NCI-H128 (cell line): ENCODE data around the gene CDC14A.
A peak's percentile ranks its signal among the peaks of the same experiment; 100 is the strongest.
"Not testable (repeated sequence)": the region's sequence is repeated elsewhere in the genome, so short reads cannot be mapped to it uniquely, and the experiment has no call there.

ENCODE experiments used
- DNase-seq: peaks from one replicate; lab custom pipeline; 2025; ENCODE audit not compliant: unreplicated experiment; lab: John Stamatoyannopoulos, UW

Gene CDC14A

GRCh38 chr1:100335436-100335835, 16.9 kb upstream of the CDC14A start:
- no peak for DNase-seq

- not testable (repeated sequence) for DNase-seq
Measured at GRCh38 chr1:100337878-100338277, 14.4 kb upstream of the CDC14A start.

DNA sequence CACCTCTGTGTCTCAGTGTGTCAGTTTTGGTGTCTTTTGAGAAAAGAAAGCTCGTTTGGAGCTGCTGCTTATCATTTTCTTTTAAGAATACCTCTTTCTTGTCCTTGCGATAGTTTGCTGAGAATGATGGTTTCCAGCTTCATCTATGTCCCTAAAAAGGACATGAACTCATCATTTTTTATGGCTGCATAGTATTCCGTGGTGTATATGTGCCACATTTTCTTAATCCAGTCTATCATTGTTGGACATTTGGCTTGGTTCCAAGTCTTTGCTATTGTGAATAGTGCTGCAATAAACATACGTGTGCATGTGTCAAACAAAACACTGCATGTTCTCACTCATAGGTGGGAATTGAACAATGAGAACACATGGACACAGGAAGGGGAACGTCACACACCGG, 12.6 kb upstream of the CDC14A start:
- DNase-seq = not testable (repeated sequence)

DNA sequence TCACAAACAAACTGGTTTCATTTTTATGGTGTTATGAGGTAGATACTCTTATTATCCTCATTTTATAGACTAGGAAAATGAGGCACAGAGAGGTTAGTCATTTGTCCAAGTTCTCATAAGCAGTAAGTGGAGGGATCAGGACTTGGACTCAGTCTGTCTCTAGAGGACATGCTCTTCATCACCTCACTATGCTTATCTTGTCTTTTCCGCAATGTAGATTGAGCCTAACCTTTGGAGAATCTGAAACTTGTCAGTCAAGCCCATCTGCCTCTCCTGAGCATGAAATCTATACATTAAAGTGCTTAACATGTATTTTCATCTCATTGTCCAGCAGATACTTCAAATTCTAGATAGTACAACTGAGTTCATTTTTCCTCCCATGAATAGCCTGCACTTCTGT, 11.8 kb upstream of the CDC14A start:
- DNase-seq = no peak

- DNase-seq = no peak
Measured at GRCh38 chr1:100342348-100342747, 10.0 kb upstream of the CDC14A start.

DNA sequence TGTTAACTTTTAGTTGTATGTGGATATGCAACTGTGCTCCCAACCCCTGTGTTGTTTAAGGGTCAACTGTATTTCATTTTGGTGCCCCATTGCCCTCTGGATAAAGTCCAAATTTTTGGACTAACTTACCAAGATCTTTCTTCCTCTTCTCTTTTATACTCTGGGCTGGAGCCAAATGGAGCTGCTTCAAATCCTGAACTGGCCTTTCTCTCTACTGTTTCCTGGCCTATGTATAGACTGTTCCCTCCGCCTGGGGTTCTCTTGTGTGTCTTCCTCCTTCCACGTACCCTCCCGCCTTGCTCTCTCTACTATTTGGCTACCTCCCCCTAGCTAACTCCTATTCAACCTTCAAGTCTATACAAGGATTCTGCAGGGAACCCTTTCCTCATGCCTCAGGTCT, 8.4 kb upstream of the CDC14A start:
- no peak for DNase-seq

- DNase-seq = no peak
Measured at GRCh38 chr1:100344774-100345173, 7.5 kb upstream of the CDC14A start.

DNA sequence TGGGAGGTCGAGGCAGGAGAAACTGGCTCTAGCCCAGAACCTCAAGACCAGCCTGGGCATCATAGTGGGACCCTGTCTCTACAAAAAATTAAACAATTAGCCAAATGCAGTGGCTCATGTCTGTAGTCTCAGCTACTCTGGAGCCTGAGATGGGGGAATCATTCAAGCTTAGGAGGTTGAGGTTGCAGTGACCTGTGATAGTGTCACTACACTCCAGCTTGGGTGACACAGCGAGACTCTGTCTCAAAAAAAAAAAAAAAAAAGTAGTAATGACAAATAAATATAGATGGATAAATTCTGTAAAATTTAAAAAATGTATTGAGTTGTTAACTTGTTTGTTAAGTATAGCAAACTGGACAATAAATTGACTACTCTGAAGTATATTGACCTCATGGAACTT, 5.9 kb upstream of the CDC14A start:
- no peak for DNase-seq

GRCh38 chr1:100347009-100347966, 5.0 kb upstream of the CDC14A start:
- DNase-seq = no peak

- no peak for DNase-seq
Measured at GRCh38 chr1:100348549-100349144, 3.7 kb upstream of the CDC14A start.

DNA sequence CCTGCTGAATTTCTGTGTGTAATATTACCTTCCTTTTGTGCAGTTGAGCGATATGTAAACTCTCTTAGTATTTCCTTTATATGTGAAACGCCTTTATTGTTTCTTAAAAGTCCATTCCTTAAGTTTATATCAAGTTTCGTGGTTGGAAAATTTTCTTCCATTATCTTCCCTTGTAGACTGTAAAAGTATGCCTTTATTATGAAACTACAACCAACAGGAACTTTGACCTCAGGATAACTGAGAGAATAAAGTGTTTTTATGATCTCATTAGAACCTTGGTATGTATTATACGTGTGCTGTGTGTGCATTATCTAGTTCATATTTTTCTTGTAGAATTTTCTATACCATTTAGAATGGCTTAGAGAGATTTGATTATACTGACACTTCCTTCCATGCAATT, 3.1 kb upstream of the CDC14A start:
- no peak for DNase-seq

GRCh38 chr1:100350787-100351094, 1.6 kb upstream of the CDC14A start:
- no peak for DNase-seq

- DNase-seq = peak; percentile 73
Measured at GRCh38 chr1:100351095-100351887, 1.0 kb upstream of the CDC14A start.

GRCh38 chr1:100353071-100353801, 930 bp downstream of the CDC14A start:
- no peak for DNase-seq

DNA sequence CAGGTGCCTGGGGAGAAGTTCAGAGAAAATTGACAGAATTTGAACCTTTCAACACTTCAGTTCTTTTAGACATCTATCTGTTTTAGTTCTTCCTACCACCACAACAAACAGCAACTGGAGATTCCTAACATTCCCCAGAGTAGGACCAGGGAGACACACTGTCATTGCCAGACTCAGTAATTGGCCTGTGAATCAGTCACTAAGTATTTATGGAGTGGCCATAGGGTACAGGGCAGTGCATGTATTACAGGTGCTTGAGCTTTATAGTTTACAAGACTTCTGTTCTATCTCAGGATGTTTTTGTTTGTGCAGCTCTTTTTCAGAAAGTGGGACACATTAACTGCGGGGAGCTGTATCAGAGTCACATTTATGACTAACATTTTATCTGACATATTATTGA, 1.7 kb downstream of the CDC14A start:
- no peak for DNase-seq

- peak; percentile 31 for DNase-seq
Measured at GRCh38 chr1:100354971-100355394, 2.7 kb downstream of the CDC14A start.

DNA sequence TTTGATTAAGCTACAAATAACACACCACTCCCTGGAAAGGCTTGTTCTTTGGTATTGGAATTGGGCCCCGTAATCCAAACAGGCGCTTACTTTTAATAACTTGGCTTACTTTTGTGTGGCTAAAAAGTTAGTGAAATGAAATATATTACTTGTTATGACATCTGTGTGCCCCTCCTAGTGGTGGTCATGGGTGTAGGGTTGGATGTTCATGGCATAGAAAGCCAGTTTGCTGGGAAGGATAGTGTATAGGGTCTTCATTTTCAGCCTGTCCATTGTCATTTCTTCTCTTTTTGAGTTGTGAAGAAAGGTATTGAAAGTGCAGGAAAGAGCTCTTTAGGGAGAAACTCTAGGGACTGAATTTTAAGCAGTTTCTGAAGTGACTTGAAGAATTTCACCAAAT, 5.9 kb downstream of the CDC14A start:
- DNase-seq = no peak

DNA sequence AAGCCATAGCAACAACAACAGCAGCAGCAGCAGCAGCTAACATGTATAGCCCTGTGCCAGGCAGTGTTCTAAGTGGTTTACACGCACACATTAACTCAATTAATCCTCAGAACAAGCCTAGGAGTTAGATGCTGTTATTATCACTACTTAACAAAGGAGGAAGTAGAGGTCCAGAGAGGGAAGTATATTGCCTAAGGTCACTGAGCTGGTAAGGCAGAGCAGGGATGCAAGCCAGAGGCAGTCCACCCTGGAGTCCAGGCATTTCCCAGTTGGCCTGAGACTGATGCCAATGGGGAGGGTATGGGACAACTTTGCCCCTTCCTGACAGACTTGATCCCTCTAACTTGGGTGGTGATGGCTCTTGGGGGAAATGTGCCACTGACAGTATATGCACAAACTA, 6.8 kb downstream of the CDC14A start:
- DNase-seq = no peak

GRCh38 chr1:100360790-100361510, 8.6 kb downstream of the CDC14A start:
- no peak for DNase-seq

- DNase-seq = no peak
Measured at GRCh38 chr1:100361511-100362089, 9.3 kb downstream of the CDC14A start.
